ENCODE results near the gene CCDC122. TPM values are rescaled to one million over a fixed set of nuclear protein-coding genes. Genes with fewer than 3 reads are reported as not detected.
"Not testable (repeated sequence)": the region's sequence is repeated elsewhere in the genome, so short reads cannot be mapped to it uniquely, and the experiment has no call there.

The CCDC122 gene
- polyA plus RNA-seq, 1 donor: 8.1 TPM

GRCh38 chr13:43846496-43847158, 32.9 kb downstream of the CCDC122 start:
- no peak for DNase-seq
- no peaks in the 10 kb centered on the region for H3K4me1 ChIP-seq (ENCODE audit: control insufficient read depth, insufficient read depth, low read length)
- H3K9me3 ChIP-seq (ENCODE audit: control insufficient read depth, low read depth, low read length): peaks cover 7% of the 10 kb centered on the region
- 100% methylated on average over 1 of the region's 3 CpGs for WGBS (ENCODE audit: insufficient coverage, low lambda C conversion rate)
- H3K4me3 ChIP-seq (ENCODE audit: low read length): no peak overlapping the region
- no peaks in the 10 kb centered on the region for H3K36me3 ChIP-seq (ENCODE audit: control insufficient read depth, insufficient read depth, low read length)
- no peaks in the 10 kb centered on the region for H3K27me3 ChIP-seq (ENCODE audit: control insufficient read depth, insufficient read depth, low read length)
- no peak overlapping the region for H3K27ac ChIP-seq (ENCODE audit: low read length)

- Histone ChIP-seq H3K27ac (ENCODE audit: low read length) (no peak overlapping the region), H3K4me1 (ENCODE audit: control insufficient read depth, insufficient read depth, low read length) (no peaks in the 10 kb centered on the region), H3K27me3 (ENCODE audit: control insufficient read depth, insufficient read depth, low read length) (no peaks in the 10 kb centered on the region), H3K36me3 (ENCODE audit: control insufficient read depth, insufficient read depth, low read length) (no peaks in the 10 kb centered on the region), H3K9me3 (ENCODE audit: control insufficient read depth, low read depth, low read length) (no peaks in the 10 kb centered on the region), H3K4me3 (ENCODE audit: low read length) (no peak overlapping the region)
- DNase-seq: no peak
- WGBS (ENCODE audit: insufficient coverage, low lambda C conversion rate): 100% methylated on average over 1 of the region's 4 CpGs
Measured at GRCh38 chr13:43838909-43839308, 40.6 kb downstream of the CCDC122 start.

GRCh38 chr13:43835701-43836100, 43.8 kb downstream of the CCDC122 start:
- no peak for DNase-seq
- WGBS (ENCODE audit: insufficient coverage, low lambda C conversion rate): 92% methylated on average over 2 of the region's 2 CpGs
- H3K36me3 ChIP-seq (ENCODE audit: control insufficient read depth, insufficient read depth, low read length): no peaks in the 10 kb centered on the region
- no peaks in the 10 kb centered on the region for H3K9me3 ChIP-seq (ENCODE audit: control insufficient read depth, low read depth, low read length)
- no peaks in the 10 kb centered on the region for H3K4me1 ChIP-seq (ENCODE audit: control insufficient read depth, insufficient read depth, low read length)
- no peaks in the 10 kb centered on the region for H3K27me3 ChIP-seq (ENCODE audit: control insufficient read depth, insufficient read depth, low read length)
- H3K27ac ChIP-seq (ENCODE audit: low read length): no peak overlapping the region
- H3K4me3 ChIP-seq (ENCODE audit: low read length): no peak overlapping the region

- H3K4me3 ChIP-seq (ENCODE audit: low read length): no peak overlapping the region
- H3K4me1 ChIP-seq (ENCODE audit: control insufficient read depth, insufficient read depth, low read length): no peaks in the 10 kb centered on the region
- no peaks in the 10 kb centered on the region for H3K27me3 ChIP-seq (ENCODE audit: control insufficient read depth, insufficient read depth, low read length)
- WGBS (ENCODE audit: insufficient coverage, low lambda C conversion rate): no CpG with 5 or more reads among the region's 2 CpGs
- H3K9me3 ChIP-seq (ENCODE audit: control insufficient read depth, low read depth, low read length): no peaks in the 10 kb centered on the region
- DNase-seq: no peak
- H3K27ac ChIP-seq (ENCODE audit: low read length): no peak overlapping the region
- no peaks in the 10 kb centered on the region for H3K36me3 ChIP-seq (ENCODE audit: control insufficient read depth, insufficient read depth, low read length)
Measured at GRCh38 chr13:43831088-43831487, 48.5 kb downstream of the CCDC122 start.

GRCh38 chr13:43830497-43830881, 49.1 kb downstream of the CCDC122 start:
- WGBS (ENCODE audit: insufficient coverage, low lambda C conversion rate): 83% methylated on average over 3 of the region's 5 CpGs
- no peaks in the 10 kb centered on the region for H3K36me3 ChIP-seq (ENCODE audit: control insufficient read depth, insufficient read depth, low read length)
- H3K9me3 ChIP-seq (ENCODE audit: control insufficient read depth, low read depth, low read length): no peaks in the 10 kb centered on the region
- H3K4me1 ChIP-seq (ENCODE audit: control insufficient read depth, insufficient read depth, low read length): no peaks in the 10 kb centered on the region
- H3K27ac ChIP-seq (ENCODE audit: low read length): no peak overlapping the region
- H3K27me3 ChIP-seq (ENCODE audit: control insufficient read depth, insufficient read depth, low read length): no peaks in the 10 kb centered on the region
- no peak overlapping the region for H3K4me3 ChIP-seq (ENCODE audit: low read length)
- DNase-seq: no peak

- H3K9me3 ChIP-seq (ENCODE audit: control insufficient read depth, low read depth, low read length); H3K36me3 ChIP-seq (ENCODE audit: control insufficient read depth, insufficient read depth, low read length): not testable (repeated sequence)
- no CpG with 5 or more reads among the region's 1 CpG for WGBS (ENCODE audit: insufficient coverage, low lambda C conversion rate)
Measured at GRCh38 chr13:43824656-43825055, 54.9 kb downstream of the CCDC122 start.

GRCh38 chr13:43822969-43823368, 56.6 kb downstream of the CCDC122 start:
- no peaks in the 10 kb centered on the region for H3K27me3 ChIP-seq (ENCODE audit: control insufficient read depth, insufficient read depth, low read length)
- no peaks in the 10 kb centered on the region for H3K36me3 ChIP-seq (ENCODE audit: control insufficient read depth, insufficient read depth, low read length)
- no peak overlapping the region for H3K4me3 ChIP-seq (ENCODE audit: low read length)
- no peaks in the 10 kb centered on the region for H3K4me1 ChIP-seq (ENCODE audit: control insufficient read depth, insufficient read depth, low read length)
- H3K27ac ChIP-seq (ENCODE audit: low read length): no peak overlapping the region
- DNase-seq: no peak
- no peaks in the 10 kb centered on the region for H3K9me3 ChIP-seq (ENCODE audit: control insufficient read depth, low read depth, low read length)
- WGBS (ENCODE audit: insufficient coverage, low lambda C conversion rate): no CpG with 5 or more reads among the region's 1 CpG

More at GRCh38 chr13:43824656-43825055, 54.9 kb downstream of the CCDC122 start:
- H3K4me1 ChIP-seq (ENCODE audit: control insufficient read depth, insufficient read depth, low read length); H3K27me3 ChIP-seq (ENCODE audit: control insufficient read depth, insufficient read depth, low read length); H3K4me3 ChIP-seq (ENCODE audit: low read length); DNase-seq; H3K27ac ChIP-seq (ENCODE audit: low read length): not testable (repeated sequence)

- Histone ChIP-seq H3K4me3 (ENCODE audit: low read length) (no peak overlapping the region), H3K36me3 (ENCODE audit: control insufficient read depth, insufficient read depth, low read length) (no peaks in the 10 kb centered on the region), H3K27me3 (ENCODE audit: control insufficient read depth, insufficient read depth, low read length) (no peaks in the 10 kb centered on the region), H3K9me3 (ENCODE audit: control insufficient read depth, low read depth, low read length) (no peaks in the 10 kb centered on the region), H3K4me1 (ENCODE audit: control insufficient read depth, insufficient read depth, low read length) (no peaks in the 10 kb centered on the region), H3K27ac (ENCODE audit: low read length) (no peak overlapping the region)
- WGBS (ENCODE audit: insufficient coverage, low lambda C conversion rate): 94% methylated on average over 3 of the region's 4 CpGs
- DNase-seq: no peak
Measured at GRCh38 chr13:43816401-43816889, 63.1 kb downstream of the CCDC122 start.

GRCh38 chr13:43815204-43815603, 64.3 kb downstream of the CCDC122 start:
- Histone ChIP-seq H3K4me1 (ENCODE audit: control insufficient read depth, insufficient read depth, low read length) (no peaks in the 10 kb centered on the region), H3K9me3 (ENCODE audit: control insufficient read depth, low read depth, low read length) (no peaks in the 10 kb centered on the region), H3K27ac (ENCODE audit: low read length) (no peak overlapping the region), H3K27me3 (ENCODE audit: control insufficient read depth, insufficient read depth, low read length) (no peaks in the 10 kb centered on the region), H3K4me3 (ENCODE audit: low read length) (no peak overlapping the region), H3K36me3 (ENCODE audit: control insufficient read depth, insufficient read depth, low read length) (no peaks in the 10 kb centered on the region)
- no peak for DNase-seq
- WGBS (ENCODE audit: insufficient coverage, low lambda C conversion rate): no CpG with 5 or more reads among the region's 2 CpGs

GRCh38 chr13:43808676-43809075, 70.9 kb downstream of the CCDC122 start:
- no peaks in the 10 kb centered on the region for H3K9me3 ChIP-seq (ENCODE audit: control insufficient read depth, low read depth, low read length)
- H3K4me3 ChIP-seq (ENCODE audit: low read length): no peak overlapping the region
- H3K4me1 ChIP-seq (ENCODE audit: control insufficient read depth, insufficient read depth, low read length): no peaks in the 10 kb centered on the region
- H3K27me3 ChIP-seq (ENCODE audit: control insufficient read depth, insufficient read depth, low read length): no peaks in the 10 kb centered on the region
- no peak for DNase-seq
- H3K36me3 ChIP-seq (ENCODE audit: control insufficient read depth, insufficient read depth, low read length): no peaks in the 10 kb centered on the region
- H3K27ac ChIP-seq (ENCODE audit: low read length): no peak overlapping the region

- H3K27ac ChIP-seq (ENCODE audit: low read length): no peak overlapping the region
- no peaks in the 10 kb centered on the region for H3K36me3 ChIP-seq (ENCODE audit: control insufficient read depth, insufficient read depth, low read length)
- no peak for DNase-seq
- no peaks in the 10 kb centered on the region for H3K9me3 ChIP-seq (ENCODE audit: control insufficient read depth, low read depth, low read length)
- no CpG with 5 or more reads among the region's 6 CpGs for WGBS (ENCODE audit: insufficient coverage, low lambda C conversion rate)
- H3K27me3 ChIP-seq (ENCODE audit: control insufficient read depth, insufficient read depth, low read length): no peaks in the 10 kb centered on the region
- H3K4me1 ChIP-seq (ENCODE audit: control insufficient read depth, insufficient read depth, low read length): no peaks in the 10 kb centered on the region
- H3K4me3 ChIP-seq (ENCODE audit: low read length): no peak overlapping the region
Measured at GRCh38 chr13:43805681-43806128, 73.8 kb downstream of the CCDC122 start.

All from large intestine (tissue), 3 donors.